Measurements from ENCODE around the gene ARHGAP11A.

The ARHGAP11A gene

DNA sequence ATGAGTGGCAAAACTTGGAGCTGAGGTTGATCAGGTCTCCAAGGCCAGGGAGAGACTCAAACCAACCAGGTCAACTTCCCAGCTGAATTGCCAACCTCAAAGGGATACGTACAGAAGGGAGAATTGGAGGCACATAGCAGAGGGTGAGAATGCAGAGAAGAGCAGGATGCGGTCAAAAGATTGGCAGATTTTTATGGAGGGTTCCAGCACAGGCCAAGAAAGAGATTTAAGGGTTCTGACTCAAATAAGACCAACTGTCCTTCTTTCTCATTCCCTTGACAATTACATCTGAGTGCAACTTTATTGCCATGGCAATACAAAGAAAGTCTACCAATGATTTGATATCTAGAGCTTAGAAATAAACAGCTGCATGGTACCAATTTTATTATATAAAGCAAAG, 59.4 kb downstream of the ARHGAP11A start:
- ChIA-PET CTCF (no interaction called here), POLR2A (no interaction called here)
- TF ChIP-seq CTBP1 (IDR thresholded peaks at IDR 0.05; ENCODE audit: borderline replicate concordance) (no peak), TARDBP (IDR thresholded peaks at IDR 0.05) (no peak), LEF1 (IDR thresholded peaks at IDR 0.05; ENCODE audit: borderline replicate concordance) (no peak), FOXA1 (IDR thresholded peaks at IDR 0.05) (no peak), FOXM1 (IDR thresholded peaks at IDR 0.05; ENCODE audit: borderline replicate concordance) (no peak), NFRKB (IDR thresholded peaks at IDR 0.05) (no peak), ELF4 (IDR thresholded peaks at IDR 0.05) (no peak), L3MBTL2 (conservative IDR thresholded peaks at IDR 0.05) (no peak)
- DNase-seq (ENCODE audit: extremely low spot score): no peak

DNA sequence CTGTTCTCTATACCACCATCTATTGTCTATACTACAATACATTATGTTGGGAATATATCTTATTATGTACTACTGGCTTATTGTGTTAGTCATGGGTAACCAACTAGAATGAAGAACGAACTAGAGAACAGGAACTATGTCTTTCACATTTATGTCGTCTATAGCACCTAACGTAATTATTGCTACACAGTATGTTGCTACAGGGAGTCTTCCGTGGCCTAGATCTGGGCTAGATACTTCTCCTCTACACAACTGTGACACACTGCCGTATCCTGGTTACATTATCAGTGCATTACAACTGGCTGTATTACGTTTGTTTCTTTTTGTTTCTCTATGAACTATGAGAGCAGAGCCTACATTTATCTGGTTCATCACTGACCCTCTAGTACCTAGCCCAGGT, 60.2 kb downstream of the ARHGAP11A start:
- POLR2A ChIA-PET: no interaction called here
- no peak for DNase-seq (ENCODE audit: extremely low spot score)
- TF ChIP-seq TARDBP (IDR thresholded peaks at IDR 0.05) (no peak), BHLHE40 (IDR thresholded peaks at IDR 0.05; ENCODE audit: borderline replicate concordance) (no peak), ARNT (IDR thresholded peaks at IDR 0.05) (no peak), FOXK2 (IDR thresholded peaks at IDR 0.05) (no peak), FOXA1 (IDR thresholded peaks at IDR 0.05) (no peak), LEF1 (IDR thresholded peaks at IDR 0.05; ENCODE audit: borderline replicate concordance) (no peak), SUZ12 (IDR thresholded peaks at IDR 0.05) (no peak), L3MBTL2 (conservative IDR thresholded peaks at IDR 0.05) (no peak), HDGF (IDR thresholded peaks at IDR 0.05; ENCODE audit: borderline replicate concordance) (no peak), NFRKB (IDR thresholded peaks at IDR 0.05) (no peak), SP1 (IDR thresholded peaks at IDR 0.05) (no peak), ELF4 (IDR thresholded peaks at IDR 0.05) (no peak), FOXM1 (IDR thresholded peaks at IDR 0.05; ENCODE audit: borderline replicate concordance) (no peak), ZNF384 (IDR thresholded peaks at IDR 0.05) (no peak), CTBP1 (IDR thresholded peaks at IDR 0.05; ENCODE audit: borderline replicate concordance) (no peak)
- TF ChIP-seq, protein P1, sequence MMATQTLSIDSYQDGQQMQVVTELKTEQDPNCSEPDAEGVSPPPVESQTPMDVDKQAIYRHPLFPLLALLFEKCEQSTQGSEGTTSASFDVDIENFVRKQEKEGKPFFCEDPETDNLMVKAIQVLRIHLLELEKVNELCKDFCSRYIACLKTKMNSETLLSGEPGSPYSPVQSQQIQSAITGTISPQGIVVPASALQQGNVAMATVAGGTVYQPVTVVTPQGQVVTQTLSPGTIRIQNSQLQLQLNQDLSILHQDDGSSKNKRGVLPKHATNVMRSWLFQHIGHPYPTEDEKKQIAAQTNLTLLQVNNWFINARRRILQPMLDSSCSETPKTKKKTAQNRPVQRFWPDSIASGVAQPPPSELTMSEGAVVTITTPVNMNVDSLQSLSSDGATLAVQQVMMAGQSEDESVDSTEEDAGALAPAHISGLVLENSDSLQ (IDR thresholded peaks at IDR 0.05): no peak
- CTCF ChIA-PET: no interaction called here

DNA sequence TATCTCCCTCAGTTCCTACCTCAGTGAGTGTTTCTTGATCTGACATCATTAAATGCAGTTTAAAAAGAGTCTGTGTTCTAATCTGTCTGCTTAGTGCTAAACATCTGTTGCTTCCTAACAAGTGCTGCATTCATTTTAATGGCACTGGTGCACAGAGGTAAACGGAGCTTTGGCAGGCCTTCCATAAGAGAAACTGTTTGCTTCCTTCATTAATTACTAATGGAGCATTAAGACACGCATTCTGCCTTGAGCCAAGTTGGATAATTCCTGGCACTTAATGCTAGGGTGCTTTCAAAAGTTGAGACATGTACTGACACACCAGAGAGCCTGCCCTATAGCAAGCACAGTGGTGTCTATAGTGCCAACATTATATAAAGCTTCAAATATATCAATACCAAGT, 60.9 kb downstream of the ARHGAP11A start:
- POLR2A ChIA-PET: no interaction called here
- CTCF ChIA-PET: no interaction called here
- DNase-seq (ENCODE audit: extremely low spot score): no peak
- TF ChIP-seq FOXM1 (IDR thresholded peaks at IDR 0.05; ENCODE audit: borderline replicate concordance): no peak
- no peak for TF ChIP-seq FOXK2 (IDR thresholded peaks at IDR 0.05)
- TF ChIP-seq NFRKB (IDR thresholded peaks at IDR 0.05): no peak
- no peak for TF ChIP-seq ZNF384 (IDR thresholded peaks at IDR 0.05)
- TF ChIP-seq, protein P1 (IDR thresholded peaks at IDR 0.05): no peak
- TF ChIP-seq SUZ12 (IDR thresholded peaks at IDR 0.05): no peak
- TF ChIP-seq CTBP1 (IDR thresholded peaks at IDR 0.05; ENCODE audit: borderline replicate concordance): no peak
- TF ChIP-seq BHLHE40 (IDR thresholded peaks at IDR 0.05; ENCODE audit: borderline replicate concordance): no peak
- TF ChIP-seq LEF1 (IDR thresholded peaks at IDR 0.05; ENCODE audit: borderline replicate concordance): no peak
- TF ChIP-seq ARNT (IDR thresholded peaks at IDR 0.05): no peak
- no peak for TF ChIP-seq FOXA1 (IDR thresholded peaks at IDR 0.05)
- no peak for TF ChIP-seq ELF4 (IDR thresholded peaks at IDR 0.05)
- no peak for TF ChIP-seq L3MBTL2 (conservative IDR thresholded peaks at IDR 0.05)

DNA sequence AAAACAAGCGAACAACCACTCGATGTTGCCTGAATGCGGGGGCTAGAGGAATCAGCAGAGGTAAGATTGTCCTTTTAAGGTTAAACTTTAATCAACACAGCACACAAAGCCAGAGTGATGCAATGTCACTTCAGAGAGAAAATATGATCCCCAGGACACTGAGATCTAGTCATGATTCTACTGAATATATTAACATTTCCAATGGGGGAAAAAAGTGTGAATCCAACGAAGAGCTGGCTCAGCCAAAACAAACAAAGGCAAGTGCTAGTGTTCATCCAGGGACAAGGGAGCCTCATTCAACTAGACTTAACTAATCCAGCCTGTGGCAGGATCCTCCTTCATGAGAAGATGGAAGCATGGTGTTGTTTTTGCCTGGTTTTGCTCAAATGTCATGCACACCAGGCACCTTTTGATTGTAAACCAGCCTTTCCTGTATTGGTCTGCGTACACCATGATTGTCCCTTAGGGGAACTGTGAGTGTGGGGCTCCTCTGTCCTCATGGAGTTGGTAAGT, 62.0 kb downstream of the ARHGAP11A start:
- CTCF ChIA-PET: no interaction called here
- POLR2A ChIA-PET: interaction anchor here (0.6 kb wide), 1 partner anchor 36 kb away, joined by 3 read pairs; no protein-coding TSS in a partner anchor
- DNase-seq (ENCODE audit: extremely low spot score): no peak
- TF ChIP-seq NFRKB (IDR thresholded peaks at IDR 0.05) (no peak), ELF4 (IDR thresholded peaks at IDR 0.05) (no peak), FOXA1 (IDR thresholded peaks at IDR 0.05) (no peak), ARNT (IDR thresholded peaks at IDR 0.05) (no peak), TARDBP (IDR thresholded peaks at IDR 0.05) (no peak), CTBP1 (IDR thresholded peaks at IDR 0.05; ENCODE audit: borderline replicate concordance) (no peak), HDGF (IDR thresholded peaks at IDR 0.05; ENCODE audit: borderline replicate concordance) (no peak), ZNF384 (IDR thresholded peaks at IDR 0.05) (no peak), LEF1 (IDR thresholded peaks at IDR 0.05; ENCODE audit: borderline replicate concordance) (no peak), FOXM1 (IDR thresholded peaks at IDR 0.05; ENCODE audit: borderline replicate concordance) (no peak), SP1 (IDR thresholded peaks at IDR 0.05) (no peak), FOXK2 (IDR thresholded peaks at IDR 0.05) (no peak), BHLHE40 (IDR thresholded peaks at IDR 0.05; ENCODE audit: borderline replicate concordance) (no peak), L3MBTL2 (conservative IDR thresholded peaks at IDR 0.05) (no peak), SUZ12 (IDR thresholded peaks at IDR 0.05) (no peak)
- TF ChIP-seq, protein P1 (IDR thresholded peaks at IDR 0.05): no peak

DNA sequence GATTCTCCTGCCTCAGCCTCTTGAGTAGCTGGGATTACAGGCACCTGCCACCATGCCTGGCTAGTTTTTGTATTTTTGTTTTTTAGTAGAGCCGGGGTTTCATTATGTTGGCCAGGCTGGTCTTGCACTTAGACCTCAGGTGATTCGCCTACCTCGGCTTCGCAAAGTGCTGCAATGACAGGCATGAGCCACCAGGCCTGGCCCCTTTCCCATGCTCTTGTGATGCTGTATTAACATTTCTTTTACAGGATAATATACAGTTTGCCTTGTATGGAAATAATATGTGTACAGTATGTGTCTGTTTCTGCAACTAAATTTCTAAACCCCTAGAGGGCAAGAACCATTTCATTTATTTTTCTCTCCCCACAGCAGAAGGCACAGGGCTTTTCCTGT, 64.0 kb downstream of the ARHGAP11A start:
- DNase-seq (ENCODE audit: extremely low spot score): no peak
- ChIA-PET POLR2A (no interaction called here), CTCF (interaction anchor here (1.1 kb wide), 1 partner anchor 88 kb away, joined by 3 read pairs; no protein-coding TSS in a partner anchor)
- TF ChIP-seq ZNF384 (IDR thresholded peaks at IDR 0.05) (no peak), NFRKB (IDR thresholded peaks at IDR 0.05) (no peak), FOXK2 (IDR thresholded peaks at IDR 0.05) (no peak), ARNT (IDR thresholded peaks at IDR 0.05) (no peak), CTBP1 (IDR thresholded peaks at IDR 0.05; ENCODE audit: borderline replicate concordance) (no peak)

DNA sequence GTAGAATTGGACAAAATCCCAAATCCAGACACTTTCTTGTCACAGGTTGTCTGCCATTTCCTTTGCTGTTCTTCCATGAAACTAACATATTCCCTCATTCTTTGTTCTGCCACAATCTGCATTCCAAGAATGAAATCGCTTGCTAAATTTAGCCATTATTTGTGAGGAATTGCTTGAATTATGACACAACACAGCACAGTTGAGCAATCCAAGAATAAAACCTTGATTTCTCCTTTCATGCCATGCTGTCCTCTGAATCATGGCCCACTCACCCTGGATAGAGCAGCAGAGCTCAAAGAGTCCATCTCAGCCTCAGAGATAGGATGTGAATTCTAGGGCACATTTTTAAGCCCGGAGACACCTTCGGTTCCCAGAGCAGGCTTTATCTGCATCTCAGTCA, 67.3 kb downstream of the ARHGAP11A start:
- no peak for TF ChIP-seq FOXK2 (IDR thresholded peaks at IDR 0.05)
- TF ChIP-seq FOXM1 (IDR thresholded peaks at IDR 0.05; ENCODE audit: borderline replicate concordance): no peak
- no peak for TF ChIP-seq HDGF (IDR thresholded peaks at IDR 0.05; ENCODE audit: borderline replicate concordance)
- no peak for TF ChIP-seq NFRKB (IDR thresholded peaks at IDR 0.05)
- TF ChIP-seq SP1 (IDR thresholded peaks at IDR 0.05): no peak
- no peak for TF ChIP-seq ARNT (IDR thresholded peaks at IDR 0.05)
- no peak for TF ChIP-seq CTBP1 (IDR thresholded peaks at IDR 0.05; ENCODE audit: borderline replicate concordance)
- TF ChIP-seq, protein P1 (IDR thresholded peaks at IDR 0.05): no peak
- no peak for TF ChIP-seq TARDBP (IDR thresholded peaks at IDR 0.05)
- TF ChIP-seq LEF1 (IDR thresholded peaks at IDR 0.05; ENCODE audit: borderline replicate concordance): no peak
- TF ChIP-seq SUZ12 (IDR thresholded peaks at IDR 0.05): no peak
- TF ChIP-seq ZNF384 (IDR thresholded peaks at IDR 0.05): no peak
- no peak for TF ChIP-seq ELF4 (IDR thresholded peaks at IDR 0.05)
- no peak for TF ChIP-seq FOXA1 (IDR thresholded peaks at IDR 0.05)
- TF ChIP-seq BHLHE40 (IDR thresholded peaks at IDR 0.05; ENCODE audit: borderline replicate concordance): no peak
- CTCF ChIA-PET: no interaction called here
- DNase-seq (ENCODE audit: extremely low spot score): no peak
- POLR2A ChIA-PET: no interaction called here
